RWPE2 (cell line): Measurements from ENCODE around the gene IL34.

Experiments used
- ATAC-seq: fragments of 200-7000 bp; cut with Tn5 transposase; 3 replicates; pipeline ENCODE4 v1.9.1; 2021; ENCODE audit warnings: low read depth
- DNase-seq: peaks from one replicate; pipeline ENCODE4 v3.0.0-alpha.2; 2020; ENCODE audit warnings: low spot score
- H3K27ac ChIP-seq: fragments of 450-650 bp; 2 replicates; pipeline ENCODE4 v1.5.1; 2017; ENCODE audit warnings: mild to moderate bottlenecking; ENCODE audit not compliant: poor library complexity, severe bottlenecking
- H3K27me3 ChIP-seq: fragments of 250-450 bp; sonication (Bioruptor Pico); 2 replicates; pipeline ENCODE4 v1.5.1; 2021; ENCODE audit warnings: mild to moderate bottlenecking, moderate library complexity; ENCODE audit not compliant: insufficient read depth, poor library complexity, severe bottlenecking
- H3K36me3 ChIP-seq: fragments of 250-450 bp; sonication (Bioruptor Pico); 2 replicates; pipeline ENCODE4 v1.5.1; 2020; ENCODE audit warnings: low read depth, mild to moderate bottlenecking, moderate library complexity
- H3K4me1 ChIP-seq: fragments of 250-450 bp; sonication (Bioruptor Pico); 2 replicates; pipeline ENCODE4 v1.5.1; 2021; ENCODE audit warnings: mild to moderate bottlenecking, moderate library complexity; ENCODE audit not compliant: insufficient read depth, poor library complexity, severe bottlenecking
- H3K4me3 ChIP-seq: fragments of 250-450 bp; sonication (Bioruptor Pico); 2 replicates; pipeline ENCODE4 v1.5.1; 2021; ENCODE audit warnings: mild to moderate bottlenecking, moderate library complexity; ENCODE audit not compliant: severe bottlenecking
- H3K9me3 ChIP-seq: fragments of 250-450 bp; sonication (Bioruptor Pico); 2 replicates; pipeline ENCODE4 v1.5.1; 2021; ENCODE audit warnings: mild to moderate bottlenecking, moderate library complexity; ENCODE audit not compliant: severe bottlenecking
- CTCF ChIP-seq: fragments of 450-650 bp; IDR thresholded peaks from one replicate; pipeline ENCODE4 v1.5.1; 2017; ENCODE audit warnings: mild to moderate bottlenecking, moderate library complexity; ENCODE audit not compliant: poor library complexity, severe bottlenecking

The IL34 gene

DNA sequence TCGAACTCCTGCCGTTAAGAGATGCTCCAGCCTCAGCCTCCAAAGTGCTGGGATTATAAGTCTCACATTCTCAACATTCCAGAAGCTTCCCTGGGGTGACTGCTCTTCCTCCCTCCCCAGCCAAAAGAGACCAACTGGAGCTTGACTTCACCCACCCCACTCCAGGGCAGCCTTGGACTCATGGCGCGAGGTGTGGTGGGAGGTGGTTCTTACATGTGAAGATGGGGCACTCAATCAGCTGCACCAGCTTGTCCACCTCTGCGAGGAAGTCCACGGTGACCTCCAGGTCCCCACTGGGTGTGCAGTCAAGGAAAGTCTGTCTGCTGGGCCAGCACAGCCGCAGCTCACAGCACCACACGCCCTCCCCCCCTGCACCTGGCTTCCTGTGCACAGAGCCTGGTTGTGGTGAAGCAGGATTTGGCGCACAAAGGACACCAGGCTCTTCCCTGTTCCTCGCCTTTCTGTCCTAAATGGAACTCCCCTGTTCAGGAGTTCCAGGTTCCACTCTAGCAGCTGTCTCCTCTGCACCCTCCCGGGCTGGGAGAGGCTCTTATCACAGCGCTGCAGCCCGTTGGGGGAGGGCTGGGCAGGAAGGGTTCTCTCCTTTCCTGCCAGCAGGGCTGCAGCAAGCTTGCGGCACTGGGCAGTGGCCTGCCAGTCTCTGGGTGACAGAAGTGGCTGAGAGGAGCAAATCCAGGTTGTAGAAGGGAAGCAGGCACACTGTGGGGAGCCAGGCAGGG is 49.1 kb downstream of the IL34 start:
- Histone ChIP-seq H3K27me3 (no peaks in the 10 kb centered on the region), H3K9me3 (no peaks in the 10 kb centered on the region), H3K4me3 (no peak overlapping the region), H3K4me1 (peaks cover 62% of the 10 kb centered on the region), H3K36me3 (no peaks in the 10 kb centered on the region), H3K27ac (peak overlapping the region; percentile 92)
- no peak for TF ChIP-seq CTCF
- DNase-seq (no peak), ATAC-seq (no peak)

- H3K4me3 ChIP-seq = no peak overlapping the region
- ATAC-seq (no peak), DNase-seq (no peak)
- H3K27me3 ChIP-seq = no peaks in the 10 kb centered on the region
- H3K4me1 ChIP-seq = peaks cover 66% of the 10 kb centered on the region
- H3K36me3 ChIP-seq = no peaks in the 10 kb centered on the region
- no peaks in the 10 kb centered on the region for H3K9me3 ChIP-seq
- TF ChIP-seq CTCF = no peak
- H3K27ac ChIP-seq = peak overlapping the region; percentile 92
These were observed 50.0 kb downstream of the IL34 start for GRCh38 chr16:70696355-70696754.

DNA sequence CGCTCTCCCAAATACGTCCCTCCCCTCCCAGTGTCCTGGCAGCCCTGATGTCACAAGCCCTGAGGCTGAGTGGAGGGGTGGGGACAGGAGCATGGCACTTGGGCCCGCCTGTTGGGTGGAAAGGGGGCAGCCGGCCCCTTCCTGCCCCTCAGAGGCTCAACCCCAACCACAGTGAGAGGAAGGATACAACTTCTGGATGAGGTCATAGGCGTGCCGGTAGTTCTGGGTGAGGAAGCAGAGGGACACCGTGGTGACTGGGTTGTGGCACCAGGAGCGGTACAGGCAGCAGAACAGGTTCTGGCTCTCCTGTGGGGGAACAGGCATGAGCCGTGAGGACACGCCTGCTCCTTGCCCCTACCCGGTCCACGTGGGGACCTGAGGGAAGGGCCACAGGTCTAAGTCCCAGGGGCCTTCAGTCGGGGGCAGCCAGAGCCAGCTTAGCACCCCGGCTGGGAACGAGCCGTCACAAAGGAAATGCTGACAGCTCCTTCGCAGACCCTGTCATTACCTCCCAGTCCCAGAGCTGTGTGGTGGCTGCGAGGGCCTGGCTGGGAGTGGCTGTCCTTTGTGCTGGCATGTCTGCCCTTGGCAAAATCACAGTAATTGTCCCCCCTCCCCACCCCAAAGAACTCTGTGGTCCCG is 50.7 kb downstream of the IL34 start:
- peak overlapping the region; percentile 92 for H3K27ac ChIP-seq
- no peaks in the 10 kb centered on the region for H3K9me3 ChIP-seq
- H3K4me1 ChIP-seq = peaks cover 73% of the 10 kb centered on the region
- DNase-seq (no peak), ATAC-seq (no peak)
- TF ChIP-seq CTCF = no peak
- no peaks in the 10 kb centered on the region for H3K27me3 ChIP-seq
- H3K4me3 ChIP-seq = no peak overlapping the region
- H3K36me3 ChIP-seq = no peaks in the 10 kb centered on the region

DNA sequence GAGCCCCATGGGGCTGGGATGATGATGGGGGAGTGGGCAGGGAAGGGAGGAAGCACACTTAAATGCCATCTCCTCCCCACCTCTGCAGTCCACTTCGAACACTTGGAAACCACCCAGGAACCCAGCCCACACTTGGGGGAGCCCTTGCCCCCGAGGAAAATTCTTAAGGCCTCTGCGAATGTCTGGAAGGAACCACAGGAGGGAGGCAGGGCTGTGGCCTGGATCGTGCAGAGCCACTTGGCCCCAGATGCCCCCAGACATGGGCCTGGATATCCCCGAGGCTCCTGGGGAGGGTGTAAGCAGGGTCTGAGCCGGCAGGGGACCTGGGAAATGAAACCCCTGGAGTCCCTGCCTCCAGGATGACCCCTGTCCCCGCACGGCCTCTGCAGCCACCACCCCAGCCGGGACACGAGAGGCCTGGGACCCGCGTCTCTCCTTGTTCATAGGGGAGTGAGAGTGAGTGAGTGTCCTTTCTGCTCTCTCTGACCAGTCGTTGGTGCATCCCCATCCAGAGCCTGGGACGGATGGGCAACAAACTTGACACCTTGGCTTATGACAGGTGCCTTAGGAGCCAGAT is 51.3 kb downstream of the IL34 start:
- peaks cover 79% of the 10 kb centered on the region for H3K4me1 ChIP-seq
- ATAC-seq = no peak

More for the DNA sequence above, 51.3 kb downstream of the IL34 start:
- Histone ChIP-seq H3K4me3 (no peak overlapping the region), H3K9me3 (no peaks in the 10 kb centered on the region), H3K27ac (peak overlapping the region; percentile 92), H3K36me3 (no peaks in the 10 kb centered on the region), H3K27me3 (no peaks in the 10 kb centered on the region)
- peak; percentile 35 for TF ChIP-seq CTCF
- no peak for DNase-seq
